ENCODE measurements around the gene PPFIBP2.

Gene PPFIBP2

GRCh38 chr11:7590529-7590928 is 76.7 kb downstream of the PPFIBP2 start:
- ATAC-seq (ENCODE audit: low read depth): no peak
- Mint-ChIP-seq H3K4me1 (peaks cover 23% of the 10 kb centered on the region), H3K4me3 (no peak overlapping the region)

GRCh38 chr11:7591107-7591894 is 77.5 kb downstream of the PPFIBP2 start:
- DNase-seq (ENCODE audit: low spot score in 2 of 2) (no peak), ATAC-seq (ENCODE audit: low read depth) (no peak)
- H3K4me1 Mint-ChIP-seq: peaks cover 23% of the 10 kb centered on the region
- H3K27ac Mint-ChIP-seq: peak overlapping the region; percentile 70
- peak overlapping the region; percentile 17 for H3K4me3 Mint-ChIP-seq
- peaks cover 20% of the 10 kb centered on the region for H3K36me3 Mint-ChIP-seq
- no peaks in the 10 kb centered on the region for H3K27me3 Mint-ChIP-seq
- no peaks in the 10 kb centered on the region for H3K9me3 Mint-ChIP-seq

More at GRCh38 chr11:7590529-7590928, 76.7 kb downstream of the PPFIBP2 start:
- no peak for DNase-seq (ENCODE audit: low spot score in 2 of 2)
- Mint-ChIP-seq H3K9me3 (no peaks in the 10 kb centered on the region), H3K27me3 (no peaks in the 10 kb centered on the region), H3K27ac (peak overlapping the region; percentile 60), H3K36me3 (peaks cover 18% of the 10 kb centered on the region)

DNA sequence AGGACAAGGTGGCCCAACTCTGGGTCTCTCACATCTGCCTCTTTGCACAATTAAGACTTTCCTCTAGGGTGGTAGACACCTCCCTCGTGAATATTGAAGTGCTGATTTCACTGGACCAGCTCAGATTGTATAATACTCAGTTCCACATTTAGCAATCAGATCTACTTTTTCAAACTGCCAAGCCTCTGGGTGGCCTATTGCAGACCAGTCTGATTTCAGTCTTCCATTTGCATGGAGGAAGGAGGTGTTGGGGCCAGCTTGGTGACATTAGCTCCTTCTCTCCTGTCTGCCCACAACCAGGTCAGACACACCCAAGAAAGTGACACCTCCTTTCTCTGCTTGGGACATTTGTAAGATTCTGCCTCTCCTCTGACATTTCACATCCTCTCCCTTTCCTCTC is 78.2 kb downstream of the PPFIBP2 start:
- H3K27ac Mint-ChIP-seq: peak overlapping the region; percentile 70
- ATAC-seq (ENCODE audit: low read depth): peak; percentile 92
- DNase-seq (ENCODE audit: low spot score in 2 of 2): peak in 1 of 2 donors; percentile 17
- no peaks in the 10 kb centered on the region for H3K9me3 Mint-ChIP-seq
- H3K36me3 Mint-ChIP-seq: peaks cover 21% of the 10 kb centered on the region
- H3K4me3 Mint-ChIP-seq: peak overlapping the region; percentile 22
- no peaks in the 10 kb centered on the region for H3K27me3 Mint-ChIP-seq
- H3K4me1 Mint-ChIP-seq: peaks cover 23% of the 10 kb centered on the region

DNA sequence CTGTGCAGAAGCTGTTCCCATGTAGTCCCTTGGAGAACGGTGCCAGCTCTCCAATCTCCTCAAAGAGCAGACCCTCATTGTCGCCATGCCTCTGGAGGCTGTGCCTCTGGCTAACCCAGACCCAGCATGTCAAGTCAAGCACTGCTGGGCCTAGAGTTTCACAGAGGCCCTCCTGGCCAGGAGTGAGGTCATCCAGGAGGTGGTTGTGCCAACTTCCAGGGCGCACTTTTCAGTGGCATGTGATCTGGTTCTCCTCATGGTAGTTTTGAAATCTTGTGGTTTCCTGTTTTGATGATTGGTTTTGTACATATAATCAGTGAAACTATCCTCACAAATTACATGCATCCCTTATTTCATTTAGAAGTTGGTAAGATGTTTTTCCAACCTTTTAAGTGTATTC is 78.9 kb downstream of the PPFIBP2 start:
- H3K36me3 Mint-ChIP-seq: peaks cover 21% of the 10 kb centered on the region
- H3K27ac Mint-ChIP-seq: peak overlapping the region; percentile 70
- DNase-seq (ENCODE audit: low spot score in 2 of 2) (no peak), ATAC-seq (ENCODE audit: low read depth) (no peak)
- H3K27me3 Mint-ChIP-seq: no peaks in the 10 kb centered on the region
- no peaks in the 10 kb centered on the region for H3K9me3 Mint-ChIP-seq
- H3K4me3 Mint-ChIP-seq: no peak overlapping the region
- peaks cover 23% of the 10 kb centered on the region for H3K4me1 Mint-ChIP-seq

DNA sequence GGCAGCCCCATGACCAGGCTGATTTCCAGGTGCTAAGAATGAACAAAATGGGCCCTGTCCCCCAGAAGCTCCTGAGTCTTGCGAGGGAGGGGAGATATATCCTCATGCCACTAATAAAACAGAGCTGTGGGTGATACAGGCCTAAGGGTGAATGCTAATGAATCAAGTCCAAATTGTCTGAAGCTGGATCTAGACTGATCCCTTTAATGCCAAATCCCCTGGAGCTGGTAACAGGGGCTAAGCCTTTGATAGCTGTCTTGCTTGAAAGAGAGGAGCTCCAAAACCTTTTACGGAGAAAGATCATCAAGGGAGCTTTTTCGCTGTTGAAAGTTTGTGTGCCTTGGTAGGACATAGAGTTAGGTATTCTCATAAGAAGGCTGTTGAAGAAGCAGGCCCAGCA is 79.7 kb downstream of the PPFIBP2 start:
- no peaks in the 10 kb centered on the region for H3K27me3 Mint-ChIP-seq
- peaks cover 20% of the 10 kb centered on the region for H3K36me3 Mint-ChIP-seq
- H3K27ac Mint-ChIP-seq: no peak overlapping the region
- H3K4me1 Mint-ChIP-seq: peaks cover 23% of the 10 kb centered on the region
- no peak overlapping the region for H3K4me3 Mint-ChIP-seq
- H3K9me3 Mint-ChIP-seq: no peaks in the 10 kb centered on the region
- DNase-seq (ENCODE audit: low spot score in 2 of 2) (no peak), ATAC-seq (ENCODE audit: low read depth) (no peak)

DNA sequence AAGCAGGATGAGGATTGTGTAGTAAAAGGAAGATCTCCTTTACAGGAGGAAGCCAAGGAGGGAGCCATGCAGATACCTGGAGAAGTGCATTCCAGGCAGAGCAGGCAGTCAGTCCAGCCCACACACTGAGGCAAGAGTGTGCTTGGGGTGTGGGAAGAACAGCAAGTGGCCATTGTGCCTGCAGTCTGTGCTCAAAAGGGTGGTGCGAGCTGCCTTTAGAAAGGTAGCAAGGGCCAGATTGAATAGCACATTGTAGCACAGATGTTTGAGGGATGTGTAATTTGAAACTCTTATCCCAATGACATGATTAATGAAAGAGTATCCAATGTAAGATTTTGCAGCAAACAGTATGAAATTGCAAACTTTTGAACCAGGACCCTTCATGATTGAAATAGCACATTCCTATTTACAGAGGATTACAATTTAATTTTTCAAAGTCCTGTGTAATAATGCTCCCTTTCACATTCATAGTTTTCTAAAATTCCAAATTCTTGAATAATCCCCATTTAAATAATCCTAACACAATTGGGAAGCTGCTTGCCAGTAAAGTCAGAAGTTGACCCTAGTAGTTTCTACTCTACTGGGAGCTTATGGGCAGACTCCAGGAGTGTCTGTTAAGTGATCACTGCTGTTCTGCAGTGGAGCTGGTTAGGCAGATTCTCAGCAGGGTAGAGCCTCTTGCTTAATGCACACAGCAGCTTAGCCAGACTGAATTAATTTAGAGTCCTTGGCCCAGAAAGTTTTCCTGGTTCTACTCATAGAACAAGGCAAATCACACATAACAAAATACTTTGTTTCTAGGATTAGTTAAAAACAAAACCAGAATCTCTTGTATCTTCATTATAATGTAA is 81.4 kb downstream of the PPFIBP2 start:
- no peak for DNase-seq (ENCODE audit: low spot score in 2 of 2)
- peaks cover 17% of the 10 kb centered on the region for H3K4me1 Mint-ChIP-seq

DNA sequence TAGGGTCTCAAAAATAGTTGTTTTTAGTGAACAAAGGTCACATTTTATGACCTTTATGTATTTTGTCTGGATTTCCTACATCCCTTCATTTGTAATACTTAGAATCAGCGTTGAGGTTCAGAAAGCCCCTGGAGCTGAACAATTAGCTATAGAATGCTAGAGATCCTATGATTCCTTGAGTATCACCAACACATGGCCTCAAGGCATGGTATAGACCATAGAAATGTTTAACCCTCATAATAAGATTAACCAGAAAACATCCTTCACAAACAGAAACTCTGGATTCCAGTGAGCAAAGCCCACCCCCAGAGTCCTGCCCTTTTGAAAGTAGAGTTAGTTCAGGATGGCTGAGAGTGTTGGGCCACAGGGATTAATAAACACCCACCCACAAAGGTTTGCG is 82.2 kb downstream of the PPFIBP2 start:
- DNase-seq (ENCODE audit: low spot score in 2 of 2) (no peak), ATAC-seq (ENCODE audit: low read depth) (no peak)
- Mint-ChIP-seq H3K4me1 (peaks cover 16% of the 10 kb centered on the region), H3K27ac (no peak overlapping the region), H3K36me3 (peaks cover 27% of the 10 kb centered on the region), H3K9me3 (no peaks in the 10 kb centered on the region), H3K4me3 (no peak overlapping the region), H3K27me3 (no peaks in the 10 kb centered on the region)

More for the DNA sequence above, 81.4 kb downstream of the PPFIBP2 start:
- no peaks in the 10 kb centered on the region for H3K9me3 Mint-ChIP-seq
- H3K27ac Mint-ChIP-seq: no peak overlapping the region
- no peaks in the 10 kb centered on the region for H3K27me3 Mint-ChIP-seq
- no peak for ATAC-seq (ENCODE audit: low read depth)
- H3K36me3 Mint-ChIP-seq: peaks cover 25% of the 10 kb centered on the region
- H3K4me3 Mint-ChIP-seq: no peak overlapping the region

- DNase-seq (ENCODE audit: low spot score in 2 of 2): no peak
- Mint-ChIP-seq H3K27ac (peak overlapping the region; percentile 17), H3K27me3 (no peaks in the 10 kb centered on the region), H3K4me1 (peaks cover 11% of the 10 kb centered on the region), H3K36me3 (peaks cover 29% of the 10 kb centered on the region), H3K4me3 (no peak overlapping the region), H3K9me3 (no peaks in the 10 kb centered on the region)
- ATAC-seq (ENCODE audit: low read depth): no peak
Measured at GRCh38 chr11:7596975-7597391, 83.2 kb downstream of the PPFIBP2 start.

DNA sequence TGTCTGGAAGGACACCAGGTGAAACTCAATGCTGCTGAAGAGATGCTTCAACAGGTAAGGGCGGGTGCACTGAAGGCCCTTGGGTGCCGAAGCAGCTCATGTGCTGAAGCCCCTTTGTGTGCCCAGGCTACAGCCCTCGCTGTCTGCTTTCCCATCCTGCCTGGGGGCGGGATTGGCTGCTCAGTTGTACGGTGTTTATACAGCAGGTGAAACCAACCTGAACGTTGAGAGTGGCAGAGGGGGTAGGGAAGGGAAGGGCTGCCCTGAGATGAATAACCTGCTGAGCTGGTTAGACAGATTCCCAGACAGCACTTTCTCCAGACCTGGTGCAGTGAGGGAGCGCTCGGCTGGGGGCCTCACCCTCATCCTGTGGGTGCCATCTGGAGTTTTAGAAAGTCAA is 83.8 kb downstream of the PPFIBP2 start:
- Mint-ChIP-seq H3K27me3 (no peaks in the 10 kb centered on the region), H3K9me3 (no peaks in the 10 kb centered on the region), H3K4me1 (peaks cover 4% of the 10 kb centered on the region), H3K36me3 (peaks cover 27% of the 10 kb centered on the region), H3K4me3 (no peak overlapping the region), H3K27ac (peak overlapping the region; percentile 36)
- DNase-seq (ENCODE audit: low spot score in 2 of 2) (no peak), ATAC-seq (ENCODE audit: low read depth) (no peak)

DNA sequence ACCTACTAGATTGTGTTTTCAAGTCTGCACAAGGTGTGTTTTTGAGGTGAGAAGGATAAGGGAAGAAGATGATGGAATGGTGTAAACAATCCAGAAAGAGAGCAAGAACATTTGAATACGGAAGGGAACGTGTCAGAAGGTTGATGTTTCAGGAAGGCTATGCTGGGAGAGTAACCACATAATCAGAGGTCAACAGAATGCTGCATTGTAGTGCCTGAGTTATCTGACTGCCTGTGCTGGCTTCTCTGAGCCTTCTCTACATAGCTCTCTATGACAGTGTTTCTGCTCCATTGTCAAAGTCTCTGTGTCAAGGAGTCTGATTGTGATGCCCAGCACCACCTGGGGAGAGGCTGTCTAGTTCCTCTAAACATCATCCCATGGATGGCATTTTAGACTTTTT is 85.4 kb downstream of the PPFIBP2 start:
- no peaks in the 10 kb centered on the region for H3K27me3 Mint-ChIP-seq
- DNase-seq (ENCODE audit: low spot score in 2 of 2) (no peak), ATAC-seq (ENCODE audit: low read depth) (no peak)
- H3K4me3 Mint-ChIP-seq: no peak overlapping the region
- H3K4me1 Mint-ChIP-seq: no peaks in the 10 kb centered on the region
- H3K36me3 Mint-ChIP-seq: peaks cover 26% of the 10 kb centered on the region
- no peaks in the 10 kb centered on the region for H3K9me3 Mint-ChIP-seq
- H3K27ac Mint-ChIP-seq: no peak overlapping the region

DNA sequence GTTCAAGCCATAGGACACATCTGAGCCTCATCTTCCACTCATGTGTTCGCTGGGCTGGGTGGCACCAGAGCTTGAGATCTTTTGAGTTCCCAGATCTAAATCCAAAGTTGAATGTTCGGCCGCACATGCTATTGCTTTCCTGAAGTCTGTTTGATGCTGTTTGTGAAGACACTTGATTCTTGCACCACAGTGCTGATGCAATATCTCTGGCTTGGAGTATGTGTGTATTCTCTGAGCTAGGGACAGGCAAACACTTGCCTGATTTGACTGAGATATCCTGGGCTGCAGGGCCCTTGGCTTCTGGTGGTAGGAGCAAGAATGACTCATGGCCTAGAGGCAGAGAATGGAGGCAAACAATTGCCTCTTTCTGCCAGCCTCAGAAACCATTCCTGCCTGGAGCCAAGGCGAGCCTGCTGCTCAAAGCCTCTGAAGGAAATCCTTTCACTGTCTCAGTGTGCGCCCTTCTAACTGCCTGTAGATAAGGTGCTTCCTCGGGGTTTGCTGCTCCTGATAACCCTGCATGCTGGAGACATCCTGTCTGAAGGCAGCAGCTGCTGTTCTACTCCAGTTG is 86.5 kb downstream of the PPFIBP2 start:
- Mint-ChIP-seq H3K4me1 (no peaks in the 10 kb centered on the region), H3K27ac (no peak overlapping the region), H3K9me3 (no peaks in the 10 kb centered on the region), H3K36me3 (peaks cover 24% of the 10 kb centered on the region), H3K4me3 (no peak overlapping the region), H3K27me3 (no peaks in the 10 kb centered on the region)
- DNase-seq (ENCODE audit: low spot score in 2 of 2) (no peak), ATAC-seq (ENCODE audit: low read depth) (no peak)

GRCh38 chr11:7603031-7603781 is 89.4 kb downstream of the PPFIBP2 start:
- Mint-ChIP-seq H3K4me1 (no peaks in the 10 kb centered on the region), H3K36me3 (peaks cover 15% of the 10 kb centered on the region), H3K9me3 (no peaks in the 10 kb centered on the region), H3K27me3 (no peaks in the 10 kb centered on the region), H3K27ac (peak overlapping the region; percentile 20), H3K4me3 (no peak overlapping the region)
- no peak for ATAC-seq (ENCODE audit: low read depth)
- no peak for DNase-seq (ENCODE audit: low spot score in 2 of 2)

DNA sequence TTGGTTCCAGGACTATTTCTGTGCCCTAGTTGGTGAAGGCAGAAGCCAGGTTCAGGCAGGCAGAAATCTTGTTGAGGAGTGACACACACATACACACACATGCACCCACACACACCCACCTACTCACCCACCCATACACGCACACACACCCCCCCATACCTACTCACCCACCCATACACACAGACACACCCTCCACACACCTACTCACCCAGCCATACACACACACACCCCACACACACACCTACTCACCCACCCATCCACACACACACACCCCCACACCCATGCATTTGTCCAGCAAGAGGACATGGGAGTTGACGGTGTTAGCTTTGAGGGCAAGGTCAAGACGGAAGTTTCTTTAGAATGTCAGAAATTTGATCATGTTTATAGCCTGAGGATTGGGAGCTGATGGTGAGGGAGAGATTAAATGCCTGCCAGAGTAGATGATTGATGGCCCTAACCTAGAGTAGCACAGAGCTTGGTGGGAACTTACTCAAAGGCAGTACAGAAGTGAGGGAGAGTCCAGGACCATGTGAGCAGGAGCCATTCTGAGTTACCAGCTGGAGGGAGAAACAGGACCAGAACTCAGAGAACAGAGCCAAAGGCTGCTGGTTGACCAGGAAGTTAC is 90.6 kb downstream of the PPFIBP2 start:
- Mint-ChIP-seq H3K9me3 (no peaks in the 10 kb centered on the region), H3K4me3 (no peak overlapping the region), H3K27me3 (no peaks in the 10 kb centered on the region), H3K4me1 (no peaks in the 10 kb centered on the region), H3K36me3 (peaks cover 12% of the 10 kb centered on the region), H3K27ac (no peak overlapping the region)
- DNase-seq (ENCODE audit: low spot score in 2 of 2) (no peak), ATAC-seq (ENCODE audit: low read depth) (no peak)
